Heart left ventricle (tissue), 16 donors: ENCODE data around the gene DNAL1. TPM values are rescaled to one million over a fixed set of nuclear protein-coding genes. Genes with fewer than 3 reads are reported as not detected.

Source experiments
- ATAC-seq, 4 donors: fragments of 200-7000 bp; cut with Tn5 transposase; one replicate each; pipeline ENCODE4 v1.9.1; 2020 to 2022; ENCODE audit warnings: moderate library complexity in 4 of 4, mild to moderate bottlenecking in 3 of 4, moderate number of reproducible peaks in 1 of 4
- DNase-seq, 5 donors: peaks; one replicate each; pipeline ENCODE4 v3.0.0-alpha.2; 2020
- H3K27ac ChIP-seq, 12 donors: fragments of 200-600 bp; sonication (generic) in 4 of 12; one replicate each; pipeline versions ENCODE4 v1.5.0 to v1.8.0; 2016 to 2022; ENCODE audit warnings: mild to moderate bottlenecking in 2 of 12
- H3K27me3 ChIP-seq, 9 donors: fragments of 200-600 bp; sonication (generic) in 2 of 9; one replicate each; pipeline versions ENCODE4 v1.5.1 to v1.8.0; 2016 to 2022; ENCODE audit warnings: mild to moderate bottlenecking in 3 of 9
- H3K36me3 ChIP-seq, 9 donors: fragments of 200-600 bp; sonication (generic) in 2 of 9; one replicate each; pipeline versions ENCODE4 v1.5.0 to v1.8.0; 2018 to 2022; ENCODE audit warnings: mild to moderate bottlenecking in 2 of 9
- H3K4me1 ChIP-seq, 12 donors: fragments of 200-600 bp; sonication (generic) in 4 of 12; one replicate each; pipeline versions ENCODE4 v1.5.0 to v1.8.0; 2016 to 2022; ENCODE audit warnings: mild to moderate bottlenecking in 3 of 12
- H3K4me3 ChIP-seq, 12 donors: fragments of 200-600 bp; sonication (generic) in 4 of 12; one replicate each; pipeline versions ENCODE4 v1.5.0 to v1.8.0; 2017 to 2022; ENCODE audit warnings: mild to moderate bottlenecking in 9 of 12, moderate library complexity in 4 of 12
- H3K9me3 ChIP-seq, 12 donors: fragments of 200-600 bp; sonication (generic) in 4 of 12; one replicate each; pipeline versions ENCODE4 v1.5.0 to v1.8.0; 2016 to 2022; ENCODE audit warnings: mild to moderate bottlenecking in 1 of 12
- CTCF ChIP-seq, 12 donors: fragments of 200-600 bp; sonication (generic) in 4 of 12; IDR thresholded peaks; one replicate each; pipeline versions ENCODE4 v1.5.0 to v1.8.0; 2018 to 2022; ENCODE audit warnings: antibody characterized with exemption in 12 of 12, mild to moderate bottlenecking in 5 of 12
- POLR2A ChIP-seq, 2 donors: fragments of 450-650 bp; IDR thresholded peaks; one replicate each; pipeline ENCODE4 v1.6.1; 2017; ENCODE audit warnings: antibody characterized with exemption in 2 of 2, mild to moderate bottlenecking in 2 of 2, moderate library complexity in 2 of 2
- WGBS, 4 donors: extraction: QIAGEN DNeasy Blood & Tissue Kit in 2 of 4; methylation state at CpG; one replicate each; pipeline versions ENCODE4 v1.1.5 to v1.1.7; 2013 to 2018; 5-methylcytosine and 5-hydroxymethylcytosine counted together
- intact Hi-C, 10 donors: fragments of 100-400 bp; cut with DNase I; formaldehyde crosslinking; loops; one replicate each; pipeline versions ENCODE4 v1.11.1 to v1.14.2; 2022
- polyA plus RNA-seq, 2 donors: library from polyadenylated mRNA; stranded (reverse); fragments of 200-250 nt; gene quantifications; one replicate each; pipeline ENCODE4 v1.2.3, GENCODE V29; 2013
- total RNA-seq, 9 donors: library from RNA; depleted of rRNA in 2 of 9; stranded (reverse); fragments of >200 nt in 2 of 9; fragmentation: NEBNext Ultra II Directional in 3 of 9; extraction: Animal tissue kit (Norgen Biotek cat#: 25700) in 3 of 9; gene quantifications; one replicate each; pipeline versions ENCODE4 v1.1.0 to v1.2.4, GENCODE V29; 2016 to 2023
- donor health status: ischemic (EF 13 %, LVEDD 7.1; RV severe dilation, severe dysfunction).
- donor health status: healthy with polysubstance abuse.
- donor health status: DM: no; HTN: yes; CAD: no.
- donor health status: DM: no; HTN: no; CAD: no.
- donor health status: ischemic (EF 25% LVEDD 6.9; RV normal size, moderate dysfunction).
- donor health status: ischemic (EF 25% LVEDD 5.7; RV mildly dilated, moderate dysfunction).
- donor health status: healthy.
- donor health status: DM: yes; HTN: yes; CAD: no.
- donor health status: ischemic (EF 35%, LVEDD 5.7; RV mildly dilated, moderate dysfunction).
- donor health status: nonischemic (EF 11% LVEDD 7.7; RV severe dilation, severe dysfunction).
- donor health status: DM: yes; HTN: yes; CAD: no.
- donor health status: PGD.
- donor health status: ischemic (EF 29% LVEDD 5.4; RV normal size, mild dysfunction).
- donor health status: nonischemic (EF 23%, LVEDD 6.1; RV moderate dilation, normal function).

DNAL1 gene
- total and polyA plus RNA-seq, 11 donors: 5.2 to 24.5 (median 13.3) TPM

GRCh38 chr14:73728717-73729330, 84.0 kb downstream of the DNAL1 start:
- intact Hi-C loops: loop anchor here (1.0 to 10.0 kb wide), 7 partner anchors 30 to 158 kb away; partner anchors contain the start of gene ZNF410 (in 2 of the 10)
- Histone ChIP-seq H3K27me3 (no peaks in the 10 kb centered on the region), H3K27ac (peak overlapping the region in 10 of 12 donors; percentile 22 to 84 (median 60)), H3K4me3 (no peak overlapping the region), H3K4me1 (peaks cover 0 to 79% (median 57%) of the 10 kb centered on the region in 12 donors), H3K9me3 (no peaks in the 10 kb centered on the region), H3K36me3 (peaks cover 0 to 90% (median 79%) of the 10 kb centered on the region in 9 donors)
- DNase-seq (peak; percentile 86 to 91 (median 88)), ATAC-seq (peak; percentile 64 to 80 (median 76))
- WGBS, 4 donors: 20 to 93% (median 22%) methylated on average over 1 to 6 of the region's 6 CpGs
- TF ChIP-seq POLR2A (IDR thresholded peaks at IDR 0.05) (no peak), CTCF (IDR thresholded peaks at IDR 0.05) (peak; percentile 90 to 98 (median 96))

GRCh38 chr14:73729556-73730265, 84.9 kb downstream of the DNAL1 start:
- peaks cover 0 to 92% (median 84%) of the 10 kb centered on the region in 9 donors for H3K36me3 ChIP-seq
- 90 to 94% (median 93%) methylated on average over 23 of the region's 23 CpGs for WGBS, 4 donors
- no peak for ATAC-seq
- DNase-seq: peak in 1 of 5 donors; percentile 17
- peak overlapping the region in 4 of 12 donors; percentile 56 to 84 (median 73) for H3K27ac ChIP-seq
- no peaks in the 10 kb centered on the region for H3K9me3 ChIP-seq
- TF ChIP-seq POLR2A (IDR thresholded peaks at IDR 0.05): no peak
- TF ChIP-seq CTCF (IDR thresholded peaks at IDR 0.05): no peak
- H3K27me3 ChIP-seq: no peaks in the 10 kb centered on the region
- H3K4me1 ChIP-seq: peaks cover 0 to 70% (median 48%) of the 10 kb centered on the region in 12 donors
- H3K4me3 ChIP-seq: no peak overlapping the region
- intact Hi-C loops: loop anchor here in 9 of 10 donors (1.0 to 10.0 kb wide), 7 partner anchors 29 to 158 kb away; partner anchors contain the start of gene ZNF410 (in 2 of the 9)

- Histone ChIP-seq H3K27me3 (no peaks in the 10 kb centered on the region), H3K4me1 (peaks cover 0 to 56% (median 34%) of the 10 kb centered on the region in 12 donors), H3K9me3 (no peaks in the 10 kb centered on the region), H3K4me3 (no peak overlapping the region), H3K36me3 (peaks cover 0 to 92% (median 84%) of the 10 kb centered on the region in 9 donors), H3K27ac (peak overlapping the region in 10 of 12 donors; percentile 2 to 84 (median 40))
- 46 to 63% (median 50%) methylated on average over 3 of the region's 3 CpGs for WGBS, 4 donors
- intact Hi-C loops: no loop called here
- no peak for TF ChIP-seq POLR2A (IDR thresholded peaks at IDR 0.05)
- TF ChIP-seq CTCF (IDR thresholded peaks at IDR 0.05): peak in 2 of 12 donors; percentile 18 to 23
- peak in 1 of 5 donors; percentile 40 for DNase-seq
- peak; percentile 28 to 63 (median 48) for ATAC-seq
These were observed 86.3 kb downstream of the DNAL1 start for GRCh38 chr14:73731111-73731510.

- peaks cover 0 to 92% (median 84%) of the 10 kb centered on the region in 9 donors for H3K36me3 ChIP-seq
- H3K27me3 ChIP-seq: no peaks in the 10 kb centered on the region
- ATAC-seq (no peak), DNase-seq (peak in 2 of 5 donors; percentile 4 to 19)
- no peaks in the 10 kb centered on the region for H3K9me3 ChIP-seq
- TF ChIP-seq POLR2A (IDR thresholded peaks at IDR 0.05) (no peak), CTCF (IDR thresholded peaks at IDR 0.05) (no peak)
- no peak overlapping the region for H3K4me3 ChIP-seq
- intact Hi-C loops: no loop called here
- peak overlapping the region in 5 of 12 donors; percentile 20 to 84 (median 47) for H3K27ac ChIP-seq
- WGBS, 4 donors: 56 to 69% (median 64%) methylated on average over 3 of the region's 3 CpGs
- H3K4me1 ChIP-seq: peaks cover 0 to 47% (median 25%) of the 10 kb centered on the region in 12 donors
These were observed 87.2 kb downstream of the DNAL1 start for GRCh38 chr14:73732006-73732405.
